Left renal cortex interstitium (tissue), 4 donors: ENCODE measurements around the gene TTLL13. TPM values are rescaled to one million over a fixed set of nuclear protein-coding genes. Genes with fewer than 3 reads are reported as not detected.

Source experiments
- polyA plus RNA-seq, 4 donors: library from polyadenylated mRNA; unstranded; fragments of 120-200 nt; gene quantifications; one replicate each; pipeline ENCODE4 v1.2.1, GENCODE V29; 2013; ENCODE audit not compliant: insufficient read length in 4 of 4

Gene TTLL13
- polyA plus RNA-seq, 4 donors: 0.08 to 0.57 (median 0.18) TPM; not detected in 1

Other genes with a start within 250 kb of the TTLL13 start
- gene ZNF710, start 248.2 kb upstream of the TTLL13 start, polyA plus RNA-seq: 10 to 100 TPM; 18.3 to 24.6 (median 19.9) TPM
- 100 to 1,000 TPM; 200 to 237 (median 214) TPM for gene IDH2, start 147.1 kb upstream of the TTLL13 start, polyA plus RNA-seq
- 10 to 100 TPM; 35.6 to 54.1 (median 43.2) TPM for gene SEMA4B, start 48.2 kb upstream of the TTLL13 start, polyA plus RNA-seq
- gene CIB1, start 15.6 kb upstream of the TTLL13 start, polyA plus RNA-seq: 10 to 100 TPM; 50.2 to 62.1 (median 52.7) TPM
- gene GDPGP1, start 15.3 kb upstream of the TTLL13 start, polyA plus RNA-seq: 1 to 10 TPM; 3.9 to 5.7 (median 4.7) TPM
- gene NGRN, start 16.1 kb downstream of the TTLL13 start, polyA plus RNA-seq: 100 to 1,000 TPM; 111 to 147 (median 122) TPM
- gene ZNF774, start 102.7 kb downstream of the TTLL13 start, polyA plus RNA-seq: 1 to 10 TPM; 3.5 to 7.0 (median 5.7) TPM
- gene IQGAP1, start 138.7 kb downstream of the TTLL13 start, polyA plus RNA-seq: 100 to 1,000 TPM; 151 to 188 (median 155) TPM